HG02588 (cell line): ENCODE results near the gene KCNN4.

Source experiments
- ATAC-seq: cut with Tn5 transposase; IDR thresholded peaks from one replicate; pipeline ENCODE4 v1.9.1; 2021; ENCODE audit warnings: mild to moderate bottlenecking, moderate library complexity; ENCODE audit not compliant: unreplicated experiment

KCNN4 gene

GRCh38 chr19:43751466-43752220, 29.1 kb downstream of the KCNN4 start:
- ATAC-seq, result no peak

- no peak for ATAC-seq
Measured at GRCh38 chr19:43749898-43750297, 30.9 kb downstream of the KCNN4 start.

GRCh38 chr19:43749152-43749551, 31.6 kb downstream of the KCNN4 start:
- no peak for ATAC-seq

GRCh38 chr19:43748685-43749084, 32.1 kb downstream of the KCNN4 start:
- ATAC-seq, result no peak

- ATAC-seq, result no peak
Measured at GRCh38 chr19:43748205-43748594, 32.6 kb downstream of the KCNN4 start.

GRCh38 chr19:43747557-43748204, 33.1 kb downstream of the KCNN4 start:
- ATAC-seq, result no peak

- ATAC-seq, result no peak
Measured at GRCh38 chr19:43743059-43743458, 37.7 kb downstream of the KCNN4 start.

GRCh38 chr19:43741075-43741825, 39.5 kb downstream of the KCNN4 start:
- no peak for ATAC-seq

- ATAC-seq, result no peak
Measured at GRCh38 chr19:43739439-43740235, 41.1 kb downstream of the KCNN4 start.

GRCh38 chr19:43738780-43739211, 42.0 kb downstream of the KCNN4 start:
- ATAC-seq, result no peak

- ATAC-seq, result no peak
Measured at GRCh38 chr19:43735957-43736356, 44.8 kb downstream of the KCNN4 start.

- ATAC-seq, result no peak
Measured at GRCh38 chr19:43735013-43735412, 45.8 kb downstream of the KCNN4 start.

- no peak for ATAC-seq
Measured at GRCh38 chr19:43731846-43732245, 48.9 kb downstream of the KCNN4 start.

- ATAC-seq, result no peak
Measured at GRCh38 chr19:43731346-43731745, 49.4 kb downstream of the KCNN4 start.

GRCh38 chr19:43729919-43730318, 50.9 kb downstream of the KCNN4 start:
- ATAC-seq, result no peak

GRCh38 chr19:43727593-43727853, 53.2 kb downstream of the KCNN4 start:
- no peak for ATAC-seq

- ATAC-seq, result no peak
Measured at GRCh38 chr19:43726736-43727592, 53.8 kb downstream of the KCNN4 start.

- no peak for ATAC-seq
Measured at GRCh38 chr19:43725468-43725867, 55.3 kb downstream of the KCNN4 start.

GRCh38 chr19:43724896-43725295, 55.9 kb downstream of the KCNN4 start:
- no peak for ATAC-seq

GRCh38 chr19:43723588-43723987, 57.2 kb downstream of the KCNN4 start:
- ATAC-seq, result no peak
